HFFc6 (cell line): ENCODE results near the gene LVRN. TPM values are rescaled to one million over a fixed set of nuclear protein-coding genes. Genes with fewer than 3 reads are reported as not detected.

Experiments
- DNase-seq: peaks from one replicate; pipeline ENCODE4 v3.0.0-alpha.2; 2018
- H3K27ac Mint-ChIP-seq: 2 replicates; pipeline ENCODE4 v1.8.0; 2020; ENCODE audit warnings: mild to moderate bottlenecking, mixed read lengths
- H3K27me3 Mint-ChIP-seq: 2 replicates; pipeline ENCODE4 v1.8.0; 2021; ENCODE audit warnings: mild to moderate bottlenecking, moderate library complexity, mixed read lengths; ENCODE audit not compliant: insufficient read depth
- H3K36me3 Mint-ChIP-seq: 2 replicates; pipeline ENCODE4 v1.8.0; 2021; ENCODE audit warnings: low read depth, mixed read lengths
- H3K4me1 Mint-ChIP-seq: 2 replicates; pipeline ENCODE4 v1.8.0; 2020; ENCODE audit warnings: low read depth, mixed read lengths
- H3K4me3 Mint-ChIP-seq: 2 replicates; pipeline ENCODE4 v1.8.0; 2020; ENCODE audit warnings: mild to moderate bottlenecking, moderate library complexity, mixed read lengths
- H3K9me3 Mint-ChIP-seq: 2 replicates; pipeline ENCODE4 v1.8.0; 2020; ENCODE audit warnings: mild to moderate bottlenecking, mixed read lengths
- CTCF ChIP-seq: fragments of 200-600 bp; sonication (generic); IDR thresholded peaks from 2 replicates; pipeline ENCODE4 v1.5.0; 2021; ENCODE audit warnings: antibody characterized with exemption, mild to moderate bottlenecking
- total RNA-seq, 6 experiments: library from RNA; stranded (reverse); fragmentation: NEBNext Ultra II Directional; extraction: Animal tissue kit (Norgen Biotek cat#: 25700); gene quantifications; 2 replicates in 1 of 6; 3 replicates in 5 of 6; pipeline ENCODE4 v1.2.3, GENCODE V29; 2021

LVRN gene
- total RNA-seq, 6 experiments from 2014 or later = 0.07 to 0.41 (median 0.16) TPM; not detected in 2

DNA sequence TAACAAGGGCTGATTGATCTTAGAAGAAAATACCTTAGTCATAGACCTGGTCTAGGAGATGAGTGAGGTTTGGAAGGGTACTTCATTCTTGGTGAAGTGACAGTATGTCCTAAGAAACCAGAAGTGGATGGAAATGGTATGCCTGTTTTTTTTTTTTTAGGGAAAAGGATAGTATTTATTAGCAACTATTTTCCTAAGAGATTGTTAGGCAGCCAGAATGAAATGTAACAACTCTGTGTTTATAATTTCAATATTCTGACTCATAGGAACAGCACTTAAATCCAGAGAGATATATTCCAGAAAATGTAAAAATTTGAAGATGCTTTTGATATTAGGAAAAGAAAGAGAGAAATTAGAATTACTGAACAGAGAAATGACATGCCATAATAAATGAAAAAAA, 48.8 kb downstream of the LVRN start:
- no peak for DNase-seq
- Mint-ChIP-seq H3K27me3 (no peaks in the 10 kb centered on the region; the same call in 1 of the 2 replicates), H3K36me3 (no peaks in the 10 kb centered on the region), H3K9me3 (no peaks in the 10 kb centered on the region), H3K27ac (no peak overlapping the region), H3K4me1 (peaks cover 7% of the 10 kb centered on the region), H3K4me3 (no peak overlapping the region)
- no peak for TF ChIP-seq CTCF

GRCh38 chr5:116013207-116013785, 51.0 kb downstream of the LVRN start:
- Mint-ChIP-seq H3K4me3 (no peak overlapping the region), H3K27me3 (peaks cover 2% of the 10 kb centered on the region; the same call in 1 of the 2 replicates), H3K4me1 (peaks cover 7% of the 10 kb centered on the region), H3K9me3 (no peaks in the 10 kb centered on the region), H3K27ac (no peak overlapping the region), H3K36me3 (no peaks in the 10 kb centered on the region)
- no peak for DNase-seq
- no peak for TF ChIP-seq CTCF

DNA sequence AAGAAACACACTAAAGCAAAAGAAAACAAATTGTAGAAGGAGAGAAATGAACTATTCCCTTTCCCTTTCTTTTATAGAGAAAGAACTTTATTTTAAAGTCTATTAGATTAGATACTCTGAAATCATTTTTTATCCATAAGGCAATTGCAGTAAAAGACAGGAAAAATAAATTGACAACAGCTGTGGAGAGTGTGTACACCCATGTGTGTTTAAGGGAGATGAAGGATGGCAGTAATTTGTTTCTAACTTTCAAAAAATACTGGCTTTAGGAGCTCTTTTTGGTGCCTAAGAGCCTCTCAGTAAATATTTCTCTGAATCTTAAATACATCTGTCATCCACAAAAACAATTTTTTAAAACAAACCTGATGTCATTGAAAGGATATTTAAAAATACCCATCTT, 51.7 kb downstream of the LVRN start:
- DNase-seq = no peak
- Mint-ChIP-seq H3K27ac (no peak overlapping the region), H3K27me3 (peaks cover 2% of the 10 kb centered on the region; the same call in 1 of the 2 replicates), H3K4me1 (peaks cover 7% of the 10 kb centered on the region), H3K4me3 (no peak overlapping the region), H3K9me3 (no peaks in the 10 kb centered on the region), H3K36me3 (no peaks in the 10 kb centered on the region)
- TF ChIP-seq CTCF = no peak

GRCh38 chr5:116023619-116024018, 61.3 kb downstream of the LVRN start:
- Mint-ChIP-seq H3K27ac (no peak overlapping the region), H3K4me3 (no peak overlapping the region), H3K4me1 (no peaks in the 10 kb centered on the region), H3K27me3 (peaks cover 2% of the 10 kb centered on the region), H3K9me3 (no peaks in the 10 kb centered on the region), H3K36me3 (no peaks in the 10 kb centered on the region)
- DNase-seq = no peak
- TF ChIP-seq CTCF = peak; percentile 50

DNA sequence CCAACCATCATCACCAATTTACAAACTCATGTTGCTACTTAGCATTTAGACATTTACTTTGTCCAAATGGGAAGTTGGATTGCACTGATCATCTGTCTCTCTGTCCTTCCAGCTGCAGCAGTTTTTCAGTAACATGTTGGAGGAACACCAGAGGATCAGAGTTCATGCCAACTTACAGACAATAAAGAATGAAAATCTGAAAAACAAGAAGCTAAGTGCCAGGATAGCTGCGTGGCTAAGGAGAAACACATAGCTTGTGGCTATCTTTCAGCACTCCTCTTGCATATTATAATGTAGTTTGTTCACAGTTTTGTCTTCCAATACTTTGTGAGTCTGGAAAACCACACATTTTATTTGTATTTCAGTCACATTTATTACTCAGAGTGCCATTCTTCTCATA, 63.6 kb downstream of the LVRN start:
- no peak for TF ChIP-seq CTCF
- H3K4me1 Mint-ChIP-seq = peaks cover under 1% of the 10 kb centered on the region; the same call in 1 of the 2 replicates
- no peak overlapping the region for H3K4me3 Mint-ChIP-seq
- no peaks in the 10 kb centered on the region for H3K36me3 Mint-ChIP-seq
- peaks cover 2% of the 10 kb centered on the region for H3K27me3 Mint-ChIP-seq
- H3K9me3 Mint-ChIP-seq = no peaks in the 10 kb centered on the region
- no peak overlapping the region for H3K27ac Mint-ChIP-seq
- DNase-seq = no peak
